BE2C (cell line): Measurements from ENCODE around the gene STK39.

Experiments used
- DNase-seq: peaks from one replicate; pipeline ENCODE4 v3.0.0-alpha.2; 2020
- H3K27me3 ChIP-seq: fragments of 250-450 bp; sonication (Bioruptor Pico); 2 replicates; pipeline ENCODE4 v1.5.1; 2020; ENCODE audit warnings: mild to moderate bottlenecking
- H3K36me3 ChIP-seq: fragments of 250-450 bp; sonication (Bioruptor Pico); 2 replicates; pipeline ENCODE4 v1.5.1; 2020; ENCODE audit warnings: mild to moderate bottlenecking
- H3K4me1 ChIP-seq: fragments of 250-450 bp; sonication (Bioruptor Pico); 2 replicates; pipeline ENCODE4 v1.5.1; 2020
- H3K4me3 ChIP-seq: 2 replicates; pipeline ENCODE4 v1.5.1; 2011; ENCODE audit warnings: low read depth, low read length
- H3K9me3 ChIP-seq: fragments of 250-450 bp; sonication (Bioruptor Pico); 2 replicates; pipeline ENCODE4 v1.5.1; 2020
- TF ChIP-seq, protein P1 (sequence below): IDR thresholded peaks from 2 replicates; pipeline ENCODE4 v1.5.1; 2012; ENCODE audit warnings: mild to moderate bottlenecking, low read depth, low read length

Gene STK39

DNA sequence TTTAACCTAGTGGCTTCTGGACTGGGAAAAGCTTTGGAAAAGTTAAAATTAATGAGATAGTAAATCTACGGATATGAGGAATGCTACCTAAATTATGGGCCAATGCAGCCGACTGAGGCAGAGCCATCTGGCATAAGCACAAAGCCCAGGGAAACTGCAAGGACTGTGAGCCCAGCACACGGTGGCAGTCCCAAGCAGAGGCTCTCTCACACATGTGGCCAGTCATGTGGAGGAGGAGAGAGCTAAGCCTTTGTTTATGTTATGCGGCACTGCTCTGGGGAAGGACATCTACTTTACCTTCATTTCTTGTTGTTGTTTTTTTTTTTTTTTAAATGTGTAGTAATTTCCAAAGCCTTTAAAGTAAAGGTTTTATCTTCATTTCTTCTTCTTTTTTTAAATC lies 267.0 kb downstream of the STK39 start:
- Histone ChIP-seq H3K9me3 (no peaks in the 10 kb centered on the region), H3K4me3 (no peak overlapping the region), H3K4me1 (no peaks in the 10 kb centered on the region), H3K27me3 (no peaks in the 10 kb centered on the region), H3K36me3 (no peaks in the 10 kb centered on the region)
- TF ChIP-seq, protein P1, sequence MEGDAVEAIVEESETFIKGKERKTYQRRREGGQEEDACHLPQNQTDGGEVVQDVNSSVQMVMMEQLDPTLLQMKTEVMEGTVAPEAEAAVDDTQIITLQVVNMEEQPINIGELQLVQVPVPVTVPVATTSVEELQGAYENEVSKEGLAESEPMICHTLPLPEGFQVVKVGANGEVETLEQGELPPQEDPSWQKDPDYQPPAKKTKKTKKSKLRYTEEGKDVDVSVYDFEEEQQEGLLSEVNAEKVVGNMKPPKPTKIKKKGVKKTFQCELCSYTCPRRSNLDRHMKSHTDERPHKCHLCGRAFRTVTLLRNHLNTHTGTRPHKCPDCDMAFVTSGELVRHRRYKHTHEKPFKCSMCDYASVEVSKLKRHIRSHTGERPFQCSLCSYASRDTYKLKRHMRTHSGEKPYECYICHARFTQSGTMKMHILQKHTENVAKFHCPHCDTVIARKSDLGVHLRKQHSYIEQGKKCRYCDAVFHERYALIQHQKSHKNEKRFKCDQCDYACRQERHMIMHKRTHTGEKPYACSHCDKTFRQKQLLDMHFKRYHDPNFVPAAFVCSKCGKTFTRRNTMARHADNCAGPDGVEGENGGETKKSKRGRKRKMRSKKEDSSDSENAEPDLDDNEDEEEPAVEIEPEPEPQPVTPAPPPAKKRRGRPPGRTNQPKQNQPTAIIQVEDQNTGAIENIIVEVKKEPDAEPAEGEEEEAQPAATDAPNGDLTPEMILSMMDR, result no peak
- no peak for DNase-seq

DNA sequence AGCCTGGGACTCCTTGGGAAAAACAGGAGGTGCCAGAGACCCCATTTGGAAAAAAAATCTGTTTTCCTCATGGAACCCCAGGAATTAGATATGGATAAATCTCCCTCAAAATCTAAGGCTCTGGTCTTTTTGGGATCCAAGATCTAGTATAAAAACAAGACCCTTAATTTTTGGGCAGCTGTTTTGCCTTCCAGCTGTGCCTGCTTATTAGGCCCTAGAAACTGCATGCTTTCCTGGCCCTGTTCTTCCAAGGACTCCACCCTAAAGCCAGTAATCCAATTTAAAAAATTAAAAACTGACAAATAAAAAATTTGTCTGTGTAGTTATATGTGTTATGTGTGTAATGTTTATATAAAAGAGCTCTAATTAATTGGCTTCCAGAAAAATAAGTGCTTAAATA lies 274.6 kb downstream of the STK39 start:
- TF ChIP-seq, protein P1, result no peak
- Histone ChIP-seq H3K27me3 (no peaks in the 10 kb centered on the region), H3K9me3 (no peaks in the 10 kb centered on the region), H3K4me1 (no peaks in the 10 kb centered on the region), H3K36me3 (no peaks in the 10 kb centered on the region), H3K4me3 (no peak overlapping the region)
- no peak for DNase-seq

DNA sequence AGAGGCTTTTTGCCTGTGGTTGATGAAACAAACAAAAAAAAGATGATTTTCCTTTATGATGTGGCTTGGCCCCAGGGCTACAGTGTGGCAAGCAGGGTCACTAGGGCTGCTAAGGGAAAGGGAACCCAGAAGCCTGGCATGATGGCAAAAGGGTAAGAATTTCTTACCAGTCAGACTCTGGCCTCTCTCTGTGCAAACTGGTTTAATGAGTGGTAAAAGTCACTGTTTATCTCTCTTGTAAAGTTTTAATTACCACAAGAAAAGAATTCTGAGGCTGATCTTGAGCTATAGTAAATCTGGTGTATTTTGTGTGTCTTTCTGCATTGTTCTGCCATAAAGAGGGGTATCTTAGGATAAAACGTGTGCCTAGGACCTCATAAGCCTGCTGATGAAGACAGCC lies 275.4 kb downstream of the STK39 start:
- DNase-seq, result no peak
- TF ChIP-seq, protein P1, result no peak
- H3K9me3 ChIP-seq, result no peaks in the 10 kb centered on the region
- H3K4me1 ChIP-seq, result no peaks in the 10 kb centered on the region
- H3K4me3 ChIP-seq, result no peak overlapping the region
- H3K27me3 ChIP-seq, result no peaks in the 10 kb centered on the region
- H3K36me3 ChIP-seq, result no peaks in the 10 kb centered on the region

DNA sequence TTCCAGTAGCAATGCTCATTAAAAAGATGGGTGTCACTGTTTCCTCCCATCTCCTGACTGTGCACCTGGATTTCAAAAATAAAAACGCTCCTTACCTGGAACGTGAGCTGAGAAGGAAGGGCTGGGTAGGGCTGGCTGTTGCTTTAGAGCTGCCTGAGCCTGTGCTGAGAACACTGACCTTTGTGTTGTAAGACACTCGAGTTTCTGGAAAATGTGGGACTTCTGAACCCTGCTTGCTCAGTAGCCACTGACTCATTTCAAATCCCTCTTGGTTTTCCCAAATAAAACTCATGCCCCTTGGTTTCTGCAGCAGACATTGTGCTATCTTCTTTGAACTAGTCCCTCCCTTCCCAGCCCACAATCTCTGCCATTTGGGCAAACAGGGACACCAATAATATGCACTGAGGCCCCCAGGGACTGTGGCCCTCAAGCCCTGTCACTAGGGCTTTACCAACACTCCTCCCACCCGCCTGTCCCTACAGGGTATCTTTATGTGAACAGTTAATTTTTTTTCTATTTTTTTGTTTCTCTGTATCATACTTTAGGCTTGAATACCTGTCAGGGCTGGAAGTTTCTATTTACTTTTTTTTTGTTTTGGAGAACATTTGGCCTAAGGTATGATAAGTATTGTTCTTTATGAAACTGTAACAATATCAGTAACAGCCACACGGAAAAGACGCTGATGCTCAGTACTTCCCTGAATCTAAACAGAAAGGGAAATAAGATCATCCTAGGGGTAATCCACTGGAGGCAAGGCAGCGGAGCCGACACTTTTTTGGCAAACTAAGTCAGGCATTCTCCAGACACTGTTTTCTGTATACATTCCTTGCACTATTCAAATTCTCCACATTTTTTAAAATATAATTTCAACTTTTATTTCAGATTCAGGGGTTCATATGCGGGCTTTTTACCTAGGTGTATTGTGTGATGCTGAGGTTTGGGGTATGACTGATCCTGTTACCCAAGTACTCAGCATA lies 280.2 kb downstream of the STK39 start:
- Histone ChIP-seq H3K27me3 (no peaks in the 10 kb centered on the region), H3K36me3 (no peaks in the 10 kb centered on the region), H3K4me1 (no peaks in the 10 kb centered on the region; the same call in 1 of the 2 replicates), H3K9me3 (no peaks in the 10 kb centered on the region), H3K4me3 (no peak overlapping the region)
- TF ChIP-seq, protein P1, result no peak
- DNase-seq, result no peak

DNA sequence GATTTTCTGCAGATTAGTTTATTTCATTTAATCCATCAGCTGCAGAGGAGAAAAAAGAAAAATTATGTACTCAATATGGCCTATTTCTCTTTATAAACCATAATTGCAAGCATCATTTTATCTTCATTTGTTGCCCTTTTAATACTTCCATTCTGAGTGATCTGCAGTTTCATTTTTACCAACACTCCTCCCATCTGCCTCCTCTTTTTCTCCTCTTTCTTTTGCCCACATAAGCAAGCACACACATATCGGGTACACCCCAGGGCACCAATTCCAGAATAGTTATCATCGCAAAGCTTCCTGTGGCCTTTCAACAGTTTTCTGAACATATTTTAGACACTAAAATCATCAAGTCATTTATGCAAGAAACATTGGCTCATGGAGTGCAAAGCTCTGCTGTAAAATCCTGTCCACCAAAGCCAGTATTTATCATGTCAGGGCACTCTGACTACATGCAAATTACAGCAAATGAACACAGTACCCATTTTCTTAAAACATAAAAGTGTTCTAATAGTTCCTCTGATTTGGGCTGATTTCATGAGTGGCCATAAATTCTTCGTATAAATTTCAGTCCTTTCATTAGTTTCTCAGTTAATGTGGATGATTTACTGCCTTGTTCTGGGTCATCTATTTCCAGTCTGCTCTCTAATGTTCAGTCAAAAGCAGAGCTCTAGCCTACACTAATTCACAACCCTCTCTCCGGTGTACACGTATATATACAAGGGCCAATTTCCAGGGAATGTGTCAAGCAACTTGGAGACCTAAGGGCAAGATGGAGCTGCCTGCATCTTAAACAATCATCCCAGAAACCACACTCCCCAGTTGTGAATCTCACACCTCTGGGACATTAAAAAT lies 281.3 kb downstream of the STK39 start:
- DNase-seq, result no peak
- no peaks in the 10 kb centered on the region; the same call in 1 of the 2 replicates for H3K4me1 ChIP-seq
- H3K36me3 ChIP-seq, result no peaks in the 10 kb centered on the region
- no peaks in the 10 kb centered on the region for H3K27me3 ChIP-seq
- no peaks in the 10 kb centered on the region for H3K9me3 ChIP-seq
- H3K4me3 ChIP-seq, result no peak overlapping the region
- TF ChIP-seq, protein P1, result no peak
